ENCODE data around the gene FAF1. TPM values are rescaled to one million over a fixed set of nuclear protein-coding genes. Genes with fewer than 3 reads are reported as not detected.
"Not testable (repeated sequence)": the region's sequence is repeated elsewhere in the genome, so short reads cannot be mapped to it uniquely, and the experiment has no call there.

Gene FAF1
- total and polyA plus RNA-seq, 2 of the 8 experiments (the other 6 are each of a cell fraction or from before 2014, with no cell fraction given), result 10.8 to 65.9 TPM

GRCh38 chr1:50910356-50910755, 49.7 kb downstream of the FAF1 start:
- H3K56ac ChIP-seq (replicated peaks; ENCODE audit: insufficient read length, low read depth, low read length); H3K4ac ChIP-seq (replicated peaks; ENCODE audit: insufficient read length, low read depth, low read length); H2AFZ ChIP-seq (ENCODE audit: low read length); H2BK15ac ChIP-seq (ENCODE audit: low read length); H3K9ac ChIP-seq (replicated peaks in 1 of 4; ENCODE audit: extremely low read depth in 1 of 4, low read depth in 3 of 4, low read length in 3 of 4); H3K23me2 ChIP-seq (ENCODE audit: low read depth, low read length); H3K9me3 ChIP-seq (ENCODE audit: insufficient read depth in 2 of 2, low read depth in 1 of 2, low read length in 1 of 2); H3K27me3 ChIP-seq (replicated peaks in 1 of 4; ENCODE audit: control insufficient read depth in 3 of 4, extremely low read depth in 1 of 4, insufficient read depth in 3 of 4, low read length in 3 of 4); POLR2A ChIA-PET (ENCODE audit: partially characterized antibody); H2BK20ac ChIP-seq (ENCODE audit: low read length); H2BK5ac ChIP-seq (ENCODE audit: low read depth, low read length); H2BK120ac ChIP-seq (replicated peaks; ENCODE audit: low read depth, low read length); H3K14ac ChIP-seq (ENCODE audit: insufficient read length); H4K91ac ChIP-seq (replicated peaks; ENCODE audit: insufficient read length, low read length); FAIRE-seq; H3K27ac ChIP-seq (ENCODE audit: low read depth, low read length); H4K5ac ChIP-seq (ENCODE audit: insufficient read length, low read depth, low read length); H2AK5ac ChIP-seq (ENCODE audit: low read depth, low read length); H3K4me2 ChIP-seq (ENCODE audit: insufficient read depth in 1 of 2, low read depth in 2 of 2, low read length in 2 of 2); H3K18ac ChIP-seq (ENCODE audit: extremely low read depth, low read length); H3K36me3 ChIP-seq (ENCODE audit: control insufficient read depth in 2 of 4, insufficient read depth in 4 of 4, low read length in 3 of 4); H4K20me1 ChIP-seq (replicated peaks in 1 of 2; ENCODE audit: control insufficient read depth in 1 of 2, insufficient read depth in 2 of 2, low read length in 2 of 2); H2BK12ac ChIP-seq (ENCODE audit: low read depth, low read length); H3K4me1 ChIP-seq (replicated peaks in 1 of 4; ENCODE audit: control insufficient read depth in 3 of 4, insufficient read depth in 4 of 4, low read length in 3 of 4); H3K23ac ChIP-seq (ENCODE audit: insufficient read length); H3K4me3 ChIP-seq (ENCODE audit: extremely low read depth in 1 of 4, insufficient read depth in 2 of 4, low read depth in 3 of 4, low read length in 4 of 4); H3K79me1 ChIP-seq (ENCODE audit: low read depth, low read length): not testable (repeated sequence)
- peaks cover 0 to 11% of the 10 kb centered on the region in 2 experiments; a peak in 1 of 4 replicates for H3K79me2 ChIP-seq (ENCODE audit: control insufficient read depth in 1 of 2, insufficient read depth in 2 of 2, low read length in 2 of 2)
- TF ChIP-seq YY1 (IDR thresholded peaks at IDR 0.05; ENCODE audit: low read depth, low read length), result peak; percentile 73; the same call in 1 of the 2 replicates
- peak overlapping the region; percentile 79; the same call in 1 of the 2 replicates for H4K8ac ChIP-seq (ENCODE audit: extremely low read depth, insufficient read depth, low read length)
- 86% methylated on average over 12 of the region's 12 CpGs; no CpG with 5 or more reads in 1 of the 2 experiments for WGBS, 2 experiments (ENCODE audit: extremely low coverage in 1 of 2, insufficient coverage in 1 of 2, insufficient read length in 1 of 2, insufficient replicate concordance in 2 of 2, low coverage in 1 of 2, low lambda C conversion rate in 2 of 2, missing lambda C conversion rate in 1 of 2)
- peak in 1 of 2 experiments; percentile 2 for DNase-seq (ENCODE audit: low read depth in 1 of 2, low spot score in 2 of 2)
- CTCF ChIA-PET (ENCODE audit: partially characterized antibody), result interaction anchor here (0.7 to 2.8 kb wide), 4 partner anchors 11 to 301 kb away, joined by 3 to 11 read pairs (median 4); no protein-coding TSS in a partner anchor

DNA sequence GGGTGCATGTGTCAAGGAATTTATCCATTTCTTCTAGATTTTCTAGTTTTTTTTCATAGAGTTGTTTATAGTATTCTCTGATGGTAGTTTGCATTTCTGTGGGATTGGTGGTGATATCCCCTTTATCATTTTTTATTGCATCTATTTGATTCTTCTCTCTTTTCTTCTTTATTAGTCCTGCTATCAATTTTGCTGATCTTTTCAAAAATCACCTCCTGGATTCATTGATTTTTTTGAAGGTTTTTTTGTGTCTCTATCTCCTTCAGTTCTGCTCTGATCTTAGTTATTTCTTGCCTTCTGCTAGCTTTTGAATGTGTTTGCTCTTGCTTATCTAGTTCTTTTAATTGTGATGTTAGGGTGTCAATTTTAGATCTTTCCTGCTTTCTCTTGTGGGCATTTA, 52.5 kb downstream of the FAF1 start:
- H2BK20ac ChIP-seq (ENCODE audit: low read length); H2AK5ac ChIP-seq (ENCODE audit: low read depth, low read length); H4K5ac ChIP-seq (ENCODE audit: insufficient read length, low read depth, low read length); H3K56ac ChIP-seq (replicated peaks; ENCODE audit: insufficient read length, low read depth, low read length); H3K4ac ChIP-seq (replicated peaks; ENCODE audit: insufficient read length, low read depth, low read length); H2AFZ ChIP-seq (ENCODE audit: low read length); H3K4me2 ChIP-seq (ENCODE audit: insufficient read depth in 1 of 2, low read depth in 2 of 2, low read length in 2 of 2); H2BK120ac ChIP-seq (replicated peaks; ENCODE audit: low read depth, low read length); H4K8ac ChIP-seq (ENCODE audit: extremely low read depth, insufficient read depth, low read length); H3K4me1 ChIP-seq (replicated peaks in 1 of 4; ENCODE audit: control insufficient read depth in 3 of 4, insufficient read depth in 4 of 4, low read length in 3 of 4); H2BK5ac ChIP-seq (ENCODE audit: low read depth, low read length); CTCF ChIA-PET (ENCODE audit: partially characterized antibody); H3K79me2 ChIP-seq (ENCODE audit: control insufficient read depth in 1 of 2, insufficient read depth in 2 of 2, low read length in 2 of 2); H3K79me1 ChIP-seq (ENCODE audit: low read depth, low read length); H3K9ac ChIP-seq (replicated peaks in 1 of 4; ENCODE audit: extremely low read depth in 1 of 4, low read depth in 3 of 4, low read length in 3 of 4); H3K18ac ChIP-seq (ENCODE audit: extremely low read depth, low read length); H3K27me3 ChIP-seq (replicated peaks in 1 of 4; ENCODE audit: control insufficient read depth in 3 of 4, extremely low read depth in 1 of 4, insufficient read depth in 3 of 4, low read length in 3 of 4); H3K14ac ChIP-seq (ENCODE audit: insufficient read length); H3K23me2 ChIP-seq (ENCODE audit: low read depth, low read length); FAIRE-seq; H3K4me3 ChIP-seq (ENCODE audit: extremely low read depth in 1 of 4, insufficient read depth in 2 of 4, low read depth in 3 of 4, low read length in 4 of 4); POLR2A ChIA-PET (ENCODE audit: partially characterized antibody); H3K27ac ChIP-seq (ENCODE audit: low read depth, low read length); H2BK12ac ChIP-seq (ENCODE audit: low read depth, low read length); H4K91ac ChIP-seq (replicated peaks; ENCODE audit: insufficient read length, low read length); DNase-seq (ENCODE audit: low read depth in 1 of 2, low spot score in 2 of 2); H2BK15ac ChIP-seq (ENCODE audit: low read length); H4K20me1 ChIP-seq (replicated peaks in 1 of 2; ENCODE audit: control insufficient read depth in 1 of 2, insufficient read depth in 2 of 2, low read length in 2 of 2); H3K23ac ChIP-seq (ENCODE audit: insufficient read length); H3K9me3 ChIP-seq (ENCODE audit: insufficient read depth in 2 of 2, low read depth in 1 of 2, low read length in 1 of 2); H3K36me3 ChIP-seq (ENCODE audit: control insufficient read depth in 2 of 4, insufficient read depth in 4 of 4, low read length in 3 of 4): not testable (repeated sequence)

All from H1 (cell line).